ENCODE data around the gene CDH4.

The CDH4 gene

DNA sequence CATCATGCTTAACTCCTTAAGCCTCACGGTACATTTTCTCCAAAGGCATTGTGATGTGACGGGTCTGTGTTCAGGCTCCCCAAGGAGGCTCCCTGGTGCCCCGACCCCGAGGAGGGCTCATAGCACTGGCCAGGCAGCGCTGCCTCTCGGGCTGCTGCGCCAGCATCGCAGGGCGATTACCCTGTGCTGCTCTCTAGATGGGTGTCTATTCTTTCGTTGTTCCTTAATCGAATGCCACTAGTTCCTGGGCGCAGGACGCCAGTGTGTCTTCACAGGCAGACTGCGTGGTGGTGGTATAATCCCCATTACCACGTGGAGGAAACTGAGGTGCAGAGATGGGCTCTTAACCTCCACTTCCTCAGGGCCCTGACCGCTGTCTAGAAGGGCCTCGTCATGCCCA, 267.4 kb downstream of the CDH4 start:
- no peak for DNase-seq (ENCODE audit: low spot score)

DNA sequence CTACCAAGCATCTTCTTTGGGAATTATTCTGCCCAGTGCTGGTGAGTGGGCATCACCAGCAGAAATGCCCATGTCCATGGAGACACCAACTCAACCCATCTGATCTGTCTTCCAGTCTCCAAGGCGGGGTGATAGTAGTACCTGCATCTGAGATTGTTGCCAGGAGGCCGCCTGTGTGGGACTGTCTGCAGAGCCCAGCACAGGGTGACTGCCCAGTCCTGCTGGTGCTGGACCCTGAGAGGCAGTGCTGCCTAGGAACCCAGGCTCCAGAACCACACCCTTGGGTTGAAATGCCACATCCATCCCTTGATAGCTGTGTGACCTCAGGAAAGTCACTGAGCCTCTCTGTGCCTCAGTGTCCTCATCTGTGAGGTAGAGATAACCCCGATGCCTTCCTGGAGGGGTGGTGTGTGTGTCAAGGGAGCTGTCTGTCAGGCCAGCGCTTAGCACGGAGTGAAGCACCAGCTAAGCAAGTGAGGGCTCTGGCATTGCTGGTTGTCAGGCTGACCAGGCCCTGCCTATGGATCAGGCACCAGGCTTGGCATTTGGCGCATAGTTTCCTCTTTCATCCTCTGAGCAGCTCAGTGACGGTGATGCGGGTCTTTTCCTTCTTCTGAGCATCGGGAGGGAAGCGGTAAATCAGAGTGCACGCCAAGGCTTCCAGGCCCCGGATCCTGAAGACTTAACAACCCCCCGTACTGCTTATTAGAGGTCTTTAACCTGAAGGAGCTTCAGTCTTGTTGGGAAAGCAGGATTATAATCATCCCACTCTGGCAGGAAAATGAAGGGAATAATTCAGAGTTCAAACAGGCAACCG, 268.2 kb downstream of the CDH4 start:
- no peak for DNase-seq (ENCODE audit: low spot score)

DNA sequence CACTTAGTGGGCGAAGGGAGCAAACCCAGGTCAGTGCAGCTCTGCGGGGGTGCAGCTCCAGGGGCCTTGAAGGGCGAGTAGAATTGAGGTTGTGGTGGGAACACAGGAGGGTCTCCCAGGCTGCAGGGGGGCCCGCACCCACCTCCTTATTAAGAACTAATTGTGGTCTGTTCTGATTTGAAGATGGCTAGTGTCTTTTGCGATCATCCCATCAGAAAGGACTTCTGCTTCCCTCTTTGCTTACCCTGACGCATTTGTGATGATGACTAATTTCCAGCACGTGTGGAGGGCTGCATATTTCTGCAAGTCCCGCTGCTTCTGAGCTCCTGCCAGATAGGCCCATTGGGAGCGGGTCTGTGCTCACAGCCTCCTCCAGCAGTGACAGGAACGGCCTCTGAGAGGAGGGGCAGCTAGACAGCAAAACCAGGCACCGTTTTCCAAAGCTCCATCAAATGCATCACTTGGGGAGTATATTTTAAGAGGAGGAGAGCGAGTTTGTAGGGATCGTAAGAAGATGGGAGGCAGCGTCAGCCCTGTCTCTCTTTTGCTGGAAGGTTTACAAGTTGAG, 268.9 kb downstream of the CDH4 start:
- peak; percentile 52 for DNase-seq (ENCODE audit: low spot score)

DNA sequence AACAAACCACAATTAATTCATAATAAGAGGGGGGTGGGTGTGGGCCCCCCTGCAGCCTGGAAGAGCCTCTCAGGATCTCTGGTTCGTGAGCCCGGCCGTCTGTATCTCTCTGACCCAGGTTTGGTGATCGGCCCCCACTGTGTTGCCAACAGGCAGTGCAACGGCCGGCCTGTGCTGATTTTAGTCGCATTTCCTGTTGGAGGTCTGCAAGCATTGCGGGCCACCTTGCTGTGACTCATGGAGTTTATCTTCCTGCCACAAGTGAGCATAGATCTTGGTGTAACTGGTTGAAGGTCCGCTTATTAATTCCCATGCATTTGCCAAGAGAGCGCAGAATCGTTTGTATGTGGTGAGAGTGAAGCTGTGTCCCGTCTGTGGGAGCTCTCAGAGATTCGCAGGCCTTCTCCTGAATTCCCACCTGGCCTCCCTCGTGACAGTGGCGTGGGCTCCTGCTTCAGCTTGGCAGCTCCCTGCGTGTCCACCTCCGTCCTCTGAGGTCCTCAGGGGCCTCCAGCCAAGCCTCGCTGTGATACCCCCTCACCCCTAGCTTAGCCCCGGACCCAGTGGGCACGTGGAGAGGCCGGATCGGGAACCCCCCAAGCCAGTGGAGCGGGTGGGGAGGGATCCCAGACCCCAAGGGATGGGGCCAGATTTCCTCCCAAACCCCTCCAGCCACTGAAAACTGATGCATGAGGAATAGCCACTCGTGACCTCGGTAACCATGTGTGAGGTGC, 269.8 kb downstream of the CDH4 start:
- DNase-seq (ENCODE audit: low spot score): no peak

DNA sequence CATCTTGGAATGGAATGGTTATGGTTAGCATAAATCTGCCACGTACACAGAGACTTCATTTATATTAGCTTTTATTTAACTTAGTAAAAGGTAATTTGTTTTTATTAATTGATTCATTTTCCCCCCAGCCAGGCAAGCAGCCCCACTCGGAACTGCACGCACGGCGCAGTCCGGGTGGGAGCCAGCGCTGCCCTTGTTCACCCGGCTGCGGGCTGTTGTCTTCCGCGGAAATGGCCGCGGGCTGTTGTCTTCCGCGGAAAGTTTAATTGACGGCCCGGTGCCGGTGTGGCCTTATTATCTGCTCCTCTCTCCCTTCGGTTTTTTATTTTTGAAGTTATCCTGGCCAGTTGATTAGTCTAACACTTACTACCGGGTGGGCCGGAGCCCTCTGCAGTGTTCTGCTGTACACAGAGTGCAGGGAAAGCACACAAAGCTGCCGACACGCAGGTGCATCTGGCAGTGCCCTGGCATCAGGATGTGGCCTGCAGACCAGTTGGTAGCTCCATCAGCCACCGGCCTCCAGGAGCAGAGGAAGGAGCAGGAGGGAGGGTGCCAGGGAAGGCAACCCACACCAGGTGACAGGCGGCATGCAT, 270.5 kb downstream of the CDH4 start:
- no peak for DNase-seq (ENCODE audit: low spot score)

DNA sequence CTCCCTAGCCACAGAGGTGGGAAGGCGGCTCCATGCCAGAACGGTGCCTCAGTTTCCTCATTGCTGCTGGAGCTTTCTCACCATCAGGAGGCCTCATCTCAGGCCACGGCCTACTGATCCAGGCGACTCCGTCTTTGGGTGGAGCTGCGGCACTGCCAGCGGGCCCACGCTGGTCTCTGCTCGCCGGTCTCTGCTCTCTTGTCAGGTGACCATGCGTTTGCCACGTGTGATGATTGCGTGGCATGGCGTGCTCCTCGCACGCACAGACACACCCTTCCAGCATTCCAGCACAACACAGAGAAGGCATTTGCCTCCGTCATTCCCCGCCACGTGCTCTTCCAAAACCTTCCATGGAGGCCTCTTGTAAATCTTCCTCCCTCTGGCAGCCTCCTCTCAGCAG, 271.1 kb downstream of the CDH4 start:
- DNase-seq (ENCODE audit: low spot score): no peak

DNA sequence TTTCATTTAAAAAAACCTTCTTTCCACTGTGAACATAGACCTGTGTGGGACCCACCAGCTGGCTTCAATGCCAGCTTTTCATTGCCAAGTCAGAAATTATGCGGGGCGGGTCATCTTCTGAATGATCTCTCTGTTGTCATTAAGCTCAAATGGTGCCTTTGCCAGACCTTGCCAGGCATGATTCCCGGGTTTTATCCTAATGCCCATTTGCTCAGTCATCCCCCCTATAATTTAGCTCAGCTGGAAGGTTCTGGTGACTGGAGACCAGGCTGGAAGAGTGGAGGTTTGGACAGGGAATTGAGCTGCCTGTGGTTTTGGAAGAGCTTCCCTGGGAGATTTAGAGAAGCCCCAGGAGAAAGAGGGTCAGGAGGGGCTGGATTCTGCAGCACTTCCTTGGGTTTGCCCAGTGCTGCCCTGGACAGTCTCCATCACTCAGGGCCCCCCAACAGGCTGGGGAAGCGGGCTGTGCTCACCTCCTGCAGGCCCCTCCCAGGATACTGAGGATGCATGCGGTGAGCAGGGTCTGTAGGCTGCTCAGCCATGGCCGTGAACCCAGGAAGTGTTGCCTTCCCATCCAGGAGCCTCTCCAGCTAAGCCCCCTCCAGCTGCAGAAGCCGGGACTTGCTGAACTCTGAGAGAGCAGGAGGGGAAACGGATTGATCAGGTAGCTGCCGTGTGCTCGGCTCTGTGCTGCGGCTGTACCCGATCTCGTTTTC, 273.0 kb downstream of the CDH4 start:
- no peak for DNase-seq (ENCODE audit: low spot score)

DNA sequence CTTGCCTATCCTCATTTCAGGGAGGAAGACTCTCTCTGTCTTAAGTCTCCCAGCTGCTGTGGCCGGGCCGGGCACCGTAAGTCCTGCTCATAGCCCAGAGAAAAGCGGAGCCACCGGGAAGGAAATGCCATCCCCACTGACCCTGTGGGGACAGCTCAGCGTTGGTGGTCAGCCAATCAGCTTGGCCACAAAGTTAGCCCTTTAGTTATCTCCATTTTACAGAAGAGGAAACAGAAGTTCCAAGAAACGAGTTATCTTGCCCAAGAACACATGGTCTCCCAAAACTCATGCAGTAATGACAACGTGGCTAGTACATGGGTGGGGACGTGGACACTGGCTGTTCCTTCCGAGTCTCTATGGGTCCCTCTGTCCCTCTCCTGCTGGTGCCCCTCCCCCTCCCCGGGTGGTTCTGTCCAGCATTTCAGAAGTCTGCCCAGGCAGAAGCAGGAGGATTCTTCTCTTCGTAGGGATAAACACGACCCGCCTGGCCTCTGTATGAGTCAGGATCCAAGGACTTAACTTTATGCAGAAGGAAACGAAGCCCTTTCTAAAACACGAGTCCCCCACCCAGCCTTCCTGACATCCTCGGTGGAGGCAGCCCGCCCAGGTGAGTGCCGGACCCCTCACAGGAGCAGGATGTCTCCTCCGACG, 273.8 kb downstream of the CDH4 start:
- no peak for DNase-seq (ENCODE audit: low spot score)

DNA sequence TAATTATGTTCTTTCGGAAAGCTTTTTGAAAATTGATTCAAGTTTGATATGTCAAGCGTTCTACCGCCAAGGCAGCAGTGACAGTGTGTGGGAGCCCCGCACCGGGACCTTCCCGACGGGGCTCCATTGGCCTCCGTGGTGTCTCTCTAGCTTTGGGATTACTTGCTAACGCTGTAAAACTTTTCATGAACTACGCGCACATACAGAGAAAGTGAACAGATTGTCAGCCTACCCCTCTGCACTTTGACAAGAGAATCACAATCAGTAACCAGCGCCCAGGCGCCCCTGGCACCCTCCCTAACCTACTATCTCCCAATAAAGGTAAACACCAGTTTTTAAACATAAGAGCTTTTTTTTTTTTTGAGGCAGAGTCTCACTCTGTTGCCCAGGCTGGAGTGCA, 274.8 kb downstream of the CDH4 start:
- DNase-seq (ENCODE audit: low spot score): no peak

DNA sequence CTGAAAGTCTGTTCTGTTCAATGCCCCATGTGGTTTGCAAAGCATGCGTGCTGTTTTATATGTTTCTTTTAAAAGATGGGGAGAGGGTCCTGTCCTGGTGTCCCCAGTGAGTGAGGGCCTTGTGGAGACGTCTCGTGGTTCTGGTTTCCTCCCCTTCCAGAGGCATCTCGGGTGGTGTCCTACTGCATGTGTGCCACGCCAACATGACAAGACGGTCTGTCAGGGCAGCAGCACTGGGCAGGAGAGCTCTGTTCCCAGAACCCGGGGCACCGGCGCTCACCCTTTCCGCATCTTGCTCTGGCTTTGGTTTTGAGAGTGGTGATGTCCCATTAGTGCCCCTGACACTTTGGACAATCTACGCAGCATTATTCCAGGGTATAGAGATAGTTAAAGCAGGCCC, 275.6 kb downstream of the CDH4 start:
- DNase-seq (ENCODE audit: low spot score): no peak

DNA sequence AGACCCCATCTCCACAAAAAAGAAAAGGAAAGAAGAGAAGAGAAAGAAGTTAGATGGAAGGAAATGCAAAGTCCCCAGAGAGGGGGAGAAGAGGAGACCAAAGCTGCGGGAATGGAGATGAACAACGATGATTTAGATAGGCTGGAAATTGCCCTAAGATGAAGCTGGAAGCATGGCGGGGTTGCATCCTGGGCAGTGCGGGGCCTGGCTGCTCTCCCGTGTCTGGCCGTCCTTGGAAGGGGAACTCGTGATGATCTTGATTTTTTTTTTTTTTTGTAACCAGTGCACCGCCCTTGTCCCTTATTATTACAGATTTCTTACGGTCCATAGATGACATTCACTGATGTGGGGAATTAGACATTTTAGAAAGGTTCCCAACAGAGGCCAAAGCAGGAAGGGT, 276.5 kb downstream of the CDH4 start:
- no peak for DNase-seq (ENCODE audit: low spot score)

DNA sequence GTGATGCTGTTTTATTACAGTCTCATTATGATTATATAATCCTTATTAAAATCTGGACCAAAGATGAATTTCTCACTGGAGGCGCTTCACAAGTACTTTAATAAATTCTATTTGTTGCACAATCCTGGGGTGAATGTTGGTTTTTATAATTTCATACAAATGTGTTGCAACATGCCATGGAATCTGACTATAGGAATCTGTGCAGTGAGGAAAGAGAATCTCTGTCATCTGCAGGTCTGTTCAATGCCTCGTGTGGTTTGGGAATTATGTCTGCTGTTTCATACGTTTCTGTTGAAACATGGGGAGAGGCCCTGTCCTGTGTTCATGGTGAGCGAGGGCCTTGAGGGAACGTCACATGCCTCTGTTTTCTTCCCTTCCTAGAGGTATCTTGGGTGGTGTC, 277.3 kb downstream of the CDH4 start:
- DNase-seq (ENCODE audit: low spot score): no peak

DNA sequence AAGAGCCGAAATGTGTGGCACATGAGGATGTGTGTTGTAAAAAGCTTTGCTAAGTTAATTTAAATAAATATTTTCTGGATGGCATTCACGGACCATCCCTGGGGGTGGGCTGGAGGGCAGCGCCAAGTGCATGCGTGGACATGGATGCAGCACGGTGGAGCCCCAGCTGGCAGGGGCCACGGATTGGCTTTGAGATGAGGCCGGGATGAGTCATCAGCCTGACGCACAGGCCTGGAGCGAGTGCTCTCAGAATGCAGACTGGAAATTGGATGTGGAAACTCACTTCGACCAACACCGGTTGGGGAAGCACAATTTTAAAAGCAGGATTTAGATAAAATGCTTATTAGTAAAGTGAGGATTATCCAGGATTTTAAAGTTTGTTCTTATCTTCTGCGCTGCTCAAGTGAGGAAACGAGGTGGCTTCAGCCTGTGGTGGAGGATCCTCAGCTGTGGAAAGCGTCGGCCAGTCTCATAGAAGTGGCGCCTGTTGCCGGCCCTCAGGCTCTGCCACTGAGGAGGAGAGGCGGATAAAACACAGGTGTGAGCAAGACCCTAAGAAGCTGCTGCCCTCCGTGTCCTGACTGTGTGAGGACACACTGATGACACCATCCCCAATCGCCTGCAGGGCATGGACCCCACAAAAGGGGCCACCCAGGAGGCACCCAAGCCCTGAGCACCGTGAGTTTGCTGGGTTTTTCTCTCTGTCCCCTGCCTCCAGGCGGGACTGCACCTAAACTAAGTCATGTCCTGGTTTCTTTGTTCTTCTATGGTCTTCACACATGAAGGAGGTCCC, 279.7 kb downstream of the CDH4 start:
- DNase-seq (ENCODE audit: low spot score): peak; percentile 81

DNA sequence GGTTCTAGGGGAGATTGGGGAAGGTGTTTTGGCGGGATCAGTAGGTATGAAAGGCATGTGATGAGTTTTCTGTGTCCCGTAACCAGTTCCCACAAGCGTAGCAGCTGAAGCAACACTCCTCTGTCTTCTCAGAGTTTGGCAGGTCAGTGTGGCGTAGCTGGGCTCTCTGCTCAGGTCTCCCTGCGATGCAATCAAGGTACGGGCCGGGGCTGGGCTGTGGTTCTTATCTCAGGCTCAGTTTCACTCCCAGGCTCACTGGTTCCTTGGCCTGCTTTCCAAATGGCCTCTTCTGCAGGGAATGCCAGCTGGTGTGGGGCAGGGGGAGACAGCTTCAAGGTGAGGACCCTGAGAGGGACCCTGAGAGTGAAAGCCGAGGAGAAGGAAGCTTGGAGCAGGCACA, 280.7 kb downstream of the CDH4 start:
- no peak for DNase-seq (ENCODE audit: low spot score)

DNA sequence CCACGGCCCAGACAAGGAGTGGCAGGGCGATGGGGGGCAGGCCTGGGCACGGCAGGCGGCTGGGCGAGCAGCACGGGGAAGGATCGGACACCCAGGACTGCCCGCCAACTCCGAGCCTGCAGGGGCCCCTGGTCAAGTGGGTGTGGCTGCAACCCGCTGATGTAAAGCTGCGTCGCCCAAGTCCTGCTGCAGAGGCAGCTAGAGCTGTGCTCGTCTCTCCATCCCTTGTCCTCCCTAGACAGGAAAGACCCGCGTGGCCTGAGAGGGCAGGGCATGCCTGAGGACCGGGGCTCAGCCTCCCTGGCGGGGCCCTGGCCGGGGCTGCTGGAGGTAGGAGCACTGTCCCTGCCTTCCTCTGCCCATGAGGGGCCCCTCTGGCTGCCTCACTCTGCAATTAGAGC, 281.2 kb downstream of the CDH4 start:
- no peak for DNase-seq (ENCODE audit: low spot score)

DNA sequence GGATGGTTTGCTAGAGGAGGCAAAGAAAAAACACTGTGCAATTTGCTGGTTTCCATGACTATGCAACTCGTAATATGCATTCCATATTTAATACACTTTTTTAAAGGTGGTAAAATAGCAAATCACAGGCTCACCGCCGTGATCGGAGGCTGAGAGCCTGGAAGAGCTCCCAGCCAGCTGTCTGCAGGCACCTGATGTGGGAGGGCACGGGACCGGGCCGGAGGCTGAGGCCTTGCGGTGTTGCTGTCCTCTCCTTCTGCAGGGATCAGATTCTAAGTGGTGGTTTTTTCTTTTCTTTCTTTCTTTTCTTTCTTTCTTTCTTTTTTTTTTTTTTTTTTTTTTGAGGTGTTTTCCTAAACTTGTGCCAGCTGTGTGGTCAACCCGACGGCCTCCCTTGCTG, 282.3 kb downstream of the CDH4 start:
- DNase-seq (ENCODE audit: low spot score): no peak

DNA sequence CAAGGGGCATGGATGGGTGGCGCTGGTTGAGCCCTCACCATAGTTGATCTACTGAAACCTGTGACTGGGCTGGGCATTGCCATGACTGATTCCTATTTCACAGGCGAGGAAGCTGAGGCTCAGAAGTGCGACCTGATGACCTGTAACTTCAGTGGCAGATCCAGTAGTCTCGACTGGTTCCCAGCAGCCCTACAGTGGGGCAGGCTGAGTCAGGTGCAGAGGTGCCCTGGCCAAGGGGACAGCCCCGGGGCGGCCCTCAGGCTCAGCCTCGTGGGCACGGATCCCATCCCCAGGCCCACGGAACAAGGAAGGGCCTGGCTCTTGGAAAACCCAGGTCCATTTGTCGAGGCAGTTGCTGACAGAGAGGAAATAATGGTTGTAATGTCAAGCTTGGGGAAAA, 283.0 kb downstream of the CDH4 start:
- DNase-seq (ENCODE audit: low spot score): no peak

DNA sequence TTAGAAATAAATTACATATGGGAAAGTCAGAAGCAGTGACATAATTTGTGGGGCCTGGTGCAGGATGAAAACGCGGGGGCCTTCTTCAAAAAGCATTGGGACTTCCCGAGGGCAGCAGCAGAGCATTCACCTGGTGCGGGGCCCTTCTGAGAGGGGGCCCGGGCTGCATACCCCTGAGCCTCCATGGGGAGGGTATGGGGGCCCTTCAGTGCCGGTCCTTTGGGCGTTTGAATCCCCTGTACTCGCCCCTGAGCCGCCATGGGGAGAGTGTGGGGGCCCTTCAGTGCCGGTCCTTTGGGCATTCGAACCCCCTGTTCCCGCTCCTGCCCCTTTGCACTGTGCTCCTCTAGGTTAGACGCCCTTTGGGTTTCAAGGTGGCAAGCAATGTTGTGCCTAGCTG, 283.5 kb downstream of the CDH4 start:
- DNase-seq (ENCODE audit: low spot score): no peak

DNA sequence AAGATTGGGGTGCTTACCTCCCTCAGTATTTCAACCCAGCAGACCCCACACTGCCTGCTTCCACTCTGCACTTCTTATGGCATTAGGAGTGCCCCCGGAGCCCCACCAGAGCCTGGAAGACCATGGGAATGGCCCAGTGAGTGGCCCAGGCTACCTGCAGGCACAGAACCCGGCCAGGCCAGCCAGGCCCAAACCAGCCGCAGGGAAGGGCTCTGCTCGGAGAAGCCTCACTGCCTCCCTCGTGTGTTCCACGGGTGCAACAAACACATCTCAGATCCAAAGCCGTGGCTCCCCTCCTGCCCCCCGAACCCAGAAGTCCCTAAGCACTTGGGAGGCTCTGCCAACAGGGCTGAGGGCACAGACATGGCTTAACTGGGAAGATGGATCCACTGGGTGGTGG, 283.9 kb downstream of the CDH4 start:
- no peak for DNase-seq (ENCODE audit: low spot score)

DNA sequence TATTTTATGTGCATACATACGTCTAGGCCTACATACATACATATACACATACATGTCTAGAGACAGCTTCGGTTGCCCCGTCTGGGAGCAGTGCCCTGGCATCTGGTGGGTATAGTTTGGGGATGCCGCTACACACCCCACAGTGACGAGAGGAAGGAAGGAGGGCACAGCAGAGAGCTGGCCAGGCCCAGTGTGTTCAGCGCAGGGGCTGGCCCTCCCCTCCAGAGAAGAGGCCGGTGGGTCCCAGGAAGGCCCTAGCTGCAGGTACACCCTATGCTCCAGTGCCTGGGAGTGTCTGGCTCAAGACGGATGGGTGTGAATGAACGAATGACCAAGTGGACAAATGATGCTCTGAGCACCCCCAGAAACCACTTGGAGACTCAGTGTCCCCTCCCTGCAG, 284.6 kb downstream of the CDH4 start:
- no peak for DNase-seq (ENCODE audit: low spot score)
